HepG2 (cell line): Measurements from ENCODE around the gene PTPN2. TPM values are rescaled to one million over a fixed set of nuclear protein-coding genes. Genes with fewer than 3 reads are reported as not detected.

ENCODE experiments used
- ATAC-seq: fragments of 200-7000 bp; cut with Tn5 transposase; 3 replicates; pipeline ENCODE4 v1.9.1; 2020; ENCODE audit warnings: mild to moderate bottlenecking, moderate library complexity
- BruUV-seq: library from RNA; stranded (reverse); fragments of 400-500 nt; replicated peaks from 2 replicates; lab custom pipeline; 2021; lab: Mats Ljungman, UMichigan
- CTCF ChIA-PET: fragments of 300-600 bp; formaldehyde crosslinking; extraction: SDS; loops from one replicate; lab custom pipeline; 2021; ENCODE audit warnings: low total read pairs, inconsistent platforms, low intra/inter-chr PET ratio; lab: Yijun Ruan, JAX
- POLR2A ChIA-PET: fragments of 350-600 bp; sonication (Branson Sonifier 250); formaldehyde crosslinking; loops from one replicate; lab custom pipeline; 2020; ENCODE audit warnings: antibody characterized with exemption, inconsistent platforms; lab: Yijun Ruan, JAX
- DNase-seq: peaks from one replicate; pipeline ENCODE4 v3.0.0-alpha.2; 2015; ENCODE audit warnings: low spot score
- FAIRE-seq: peaks from 3 replicates; lab custom pipeline; 2011; peaks lifted over from hg19 to GRCh38; lab: Jason Lieb, UNC
- H2AFZ ChIP-seq: one replicate; pipeline ENCODE4 v1.6.1; 2011; ENCODE audit warnings: low read length, inconsistent platforms
- H3K27ac ChIP-seq: fragments of 300-600 bp; 3 replicates; pipeline ENCODE4 v1.8.0; 2011; ENCODE audit warnings: mixed run types, mild to moderate bottlenecking, mixed read lengths, low read length, inconsistent platforms; ENCODE audit not compliant: insufficient read depth; ENCODE audit errors: extremely low read length
- H3K27me3 ChIP-seq, 2 experiments: fragments of 200-600 bp in 1 of 2; 2 replicates in 1 of 2; 3 replicates in 1 of 2; pipeline versions ENCODE4 v1.6.0 to v1.8.0; 2011; ENCODE audit warnings: low read length in 2 of 2, mild to moderate bottlenecking in 2 of 2, moderate library complexity in 2 of 2, inconsistent platforms in 1 of 2; ENCODE audit not compliant: insufficient read depth in 2 of 2, control insufficient read depth in 1 of 2
- H3K36me3 ChIP-seq, 2 experiments: fragments of 200-600 bp in 1 of 2; replicated peaks in 1 of 2; 2 replicates in 1 of 2; 3 replicates in 1 of 2; pipeline versions ENCODE4 v1.5.1 to v1.8.0; 2011; ENCODE audit warnings: low read length in 2 of 2, inconsistent platforms in 1 of 2; ENCODE audit not compliant: insufficient read depth in 2 of 2, control insufficient read depth in 1 of 2
- H3K4me1 ChIP-seq: 2 replicates; pipeline ENCODE4 v1.5.1; 2012; ENCODE audit warnings: low read length, inconsistent platforms; ENCODE audit not compliant: insufficient read depth
- H3K4me2 ChIP-seq: 2 replicates; pipeline ENCODE4 v1.6.0; 2011; ENCODE audit warnings: low read depth, low read length, inconsistent platforms
- H3K4me3 ChIP-seq, 3 experiments: fragments of 200-600 bp in 1 of 3; sonication (generic), shearing (Covaris generic) in 1 of 3; replicated peaks in 1 of 3; 2 replicates each; pipeline ENCODE4 v1.5.1; 2011 to 2016; ENCODE audit warnings: low read length in 3 of 3, inconsistent platforms in 2 of 3, low read depth in 2 of 3, mild to moderate bottlenecking in 2 of 3, control low read depth in 1 of 3, mixed read lengths in 1 of 3; ENCODE audit not compliant: insufficient read depth in 1 of 3
- H3K79me2 ChIP-seq: one replicate; pipeline ENCODE4 v1.6.1; 2011; ENCODE audit warnings: low read length, inconsistent platforms; ENCODE audit not compliant: insufficient read depth
- H3K9ac ChIP-seq: 2 replicates; pipeline ENCODE4 v1.6.0; 2011; ENCODE audit warnings: mild to moderate bottlenecking, low read depth, low read length, inconsistent platforms; ENCODE audit not compliant: insufficient read depth
- H3K9me3 ChIP-seq: 2 replicates; pipeline ENCODE4 v1.5.1; 2012; ENCODE audit warnings: mild to moderate bottlenecking, low read length
- H4K20me1 ChIP-seq: 2 replicates; pipeline ENCODE4 v1.6.0; 2011; ENCODE audit warnings: inconsistent platforms, mild to moderate bottlenecking, low read length, moderate library complexity; ENCODE audit not compliant: insufficient read depth
- FOXP1 ChIP-seq, 2 experiments: fragments of 450-650 bp in 1 of 2; IDR thresholded peaks; 2 replicates each; pipeline ENCODE4 v1.6.1; 2017 to 2018; ENCODE audit warnings: antibody characterized with exemption in 1 of 2
- HOXA5 ChIP-seq: sonication (generic); formaldehyde crosslinking; IDR thresholded peaks from 2 replicates; pipeline ENCODE4 v1.4.0; 2020; ENCODE audit warnings: missing genetic modification reagents
- IRX3 ChIP-seq: sonication (generic); formaldehyde crosslinking; IDR thresholded peaks from 2 replicates; pipeline ENCODE4 v1.8.1; 2023; ENCODE audit warnings: mild to moderate bottlenecking, low read depth, missing genetic modification reagents, borderline replicate concordance
- ZBTB34 ChIP-seq: sonication (generic); formaldehyde crosslinking; IDR thresholded peaks from 2 replicates; pipeline ENCODE4 v1.8.0; 2022; ENCODE audit warnings: mild to moderate bottlenecking, missing genetic modification reagents
- ZBTB43 ChIP-seq: sonication (generic); formaldehyde crosslinking; conservative IDR thresholded peaks from 2 replicates; pipeline ENCODE4 v1.4.0; 2020; ENCODE audit warnings: missing genetic modification reagents
- ZFY ChIP-seq: sonication (generic); formaldehyde crosslinking; IDR thresholded peaks from 2 replicates; pipeline ENCODE4 v1.4.0; 2020; ENCODE audit warnings: missing genetic modification reagents
- ZNF329 ChIP-seq: sonication (generic); formaldehyde crosslinking; IDR thresholded peaks from 2 replicates; pipeline ENCODE4 v1.9.0; 2021; ENCODE audit warnings: low read depth, mild to moderate bottlenecking, missing genetic modification reagents
- ZNF333 ChIP-seq: sonication (generic); formaldehyde crosslinking; IDR thresholded peaks from 2 replicates; pipeline ENCODE4 v1.4.0; 2020; ENCODE audit warnings: mild to moderate bottlenecking, missing genetic modification reagents, borderline replicate concordance
- ZNF703 ChIP-seq: sonication (generic); formaldehyde crosslinking; IDR thresholded peaks from 2 replicates; pipeline ENCODE4 v1.5.1; 2020; ENCODE audit warnings: missing genetic modification reagents, mild to moderate bottlenecking, moderate library complexity, borderline replicate concordance
- ZNF709 ChIP-seq: sonication (generic); formaldehyde crosslinking; IDR thresholded peaks from 2 replicates; pipeline ENCODE4 v1.5.0; 2020; ENCODE audit warnings: mild to moderate bottlenecking, missing genetic modification reagents
- ZNF768 ChIP-seq: sonication (generic); formaldehyde crosslinking; IDR thresholded peaks from 2 replicates; pipeline ENCODE4 v1.4.0; 2020; ENCODE audit warnings: missing genetic modification reagents
- WGBS: methylation state at CpG from one replicate; pipeline ENCODE4 v1.1.6; 2017; ENCODE audit warnings: low lambda C conversion rate; 5-methylcytosine and 5-hydroxymethylcytosine counted together
- in situ Hi-C: cut with HindIII; loops from 2 replicates; pipeline ENCODE4 v1.10.0; 2017; ENCODE audit warnings: low pct_unique_long_range_greater_than_20kb; ENCODE audit not compliant: extremely low pct_ligation_motif_present
- intact Hi-C: fragments of 100-400 bp; cut with micrococcal nuclease; formaldehyde crosslinking; loops from one replicate; pipeline ENCODE4 v1.10.0; 2022; ENCODE audit not compliant: unreplicated experiment
- polyA plus RNA-seq, 8 experiments: library from polyadenylated mRNA; depleted of rRNA in 3 of 8; stranded (reverse) in 7 of 8; unstranded in 1 of 8; fragments of >200 nt; fragmentation: Illumina TruSeq in 4 of 8; extraction: Trizol in 4 of 8; gene quantifications; 2 replicates each; pipeline versions ENCODE4 v1.2.1 to v1.2.3, GENCODE V29; 2011 to 2016; ENCODE audit warnings: low read depth in 4 of 8, missing spikeins in 1 of 8, mixed read lengths in 1 of 8; ENCODE audit not compliant: insufficient read depth in 1 of 8
- total RNA-seq, 5 experiments: library from RNA; depleted of rRNA; stranded (reverse); fragments of >200 nt; fragmentation: Illumina TruSeq; extraction: Trizol; gene quantifications; 2 replicates each; pipeline ENCODE4 v1.2.3, GENCODE V29; 2016; ENCODE audit warnings: low read depth in 1 of 5
- TF ChIP-seq, protein P1 (sequence below): IDR thresholded peaks from 2 replicates; pipeline ENCODE4 v1.6.1; 2016; ENCODE audit warnings: mild to moderate bottlenecking

The PTPN2 gene
- total and polyA plus RNA-seq, 2 of the 13 experiments (the other 11 are each of a cell fraction or from before 2014, with no cell fraction given), result 24.9 to 41.5 TPM

- intact Hi-C loops (no loop called here), in situ Hi-C loops (no loop called here)
- Histone ChIP-seq H3K79me2 (no peaks in the 10 kb centered on the region), H4K20me1 (no peaks in the 10 kb centered on the region), H2AFZ (no peak overlapping the region), H3K27me3 (no peaks in the 10 kb centered on the region), H3K4me1 (no peaks in the 10 kb centered on the region), H3K4me3 (no peak overlapping the region), H3K4me2 (no peak overlapping the region), H3K36me3 (peaks cover 2 to 12% of the 10 kb centered on the region in 2 experiments; a peak in 1 of 5 replicates), H3K9ac (no peak overlapping the region), H3K27ac (no peak overlapping the region), H3K9me3 (no peaks in the 10 kb centered on the region)
- ChIA-PET POLR2A (no interaction called here), CTCF (no interaction called here)
- ATAC-seq, result no peak
- 99% methylated on average over 5 of the region's 5 CpGs for WGBS
- BruUV-seq, result no TSS peak
- TF ChIP-seq FOXP1 (IDR thresholded peaks at IDR 0.05) (no peak), FOXP1 (CRISPR knock-in tag; IDR thresholded peaks at IDR 0.05) (no peak), HOXA5 (CRISPR knock-in tag) (no peak), ZNF703 (CRISPR knock-in tag) (no peak), ZNF709 (no peak), IRX3 (no peak), ZNF329 (CRISPR knock-in tag) (no peak), ZNF768 (no peak), ZNF333 (CRISPR knock-in tag) (no peak), ZBTB43 (CRISPR knock-in tag) (no peak), ZBTB34 (CRISPR knock-in tag) (no peak), ZFY (no peak)
- TF ChIP-seq, protein P1, sequence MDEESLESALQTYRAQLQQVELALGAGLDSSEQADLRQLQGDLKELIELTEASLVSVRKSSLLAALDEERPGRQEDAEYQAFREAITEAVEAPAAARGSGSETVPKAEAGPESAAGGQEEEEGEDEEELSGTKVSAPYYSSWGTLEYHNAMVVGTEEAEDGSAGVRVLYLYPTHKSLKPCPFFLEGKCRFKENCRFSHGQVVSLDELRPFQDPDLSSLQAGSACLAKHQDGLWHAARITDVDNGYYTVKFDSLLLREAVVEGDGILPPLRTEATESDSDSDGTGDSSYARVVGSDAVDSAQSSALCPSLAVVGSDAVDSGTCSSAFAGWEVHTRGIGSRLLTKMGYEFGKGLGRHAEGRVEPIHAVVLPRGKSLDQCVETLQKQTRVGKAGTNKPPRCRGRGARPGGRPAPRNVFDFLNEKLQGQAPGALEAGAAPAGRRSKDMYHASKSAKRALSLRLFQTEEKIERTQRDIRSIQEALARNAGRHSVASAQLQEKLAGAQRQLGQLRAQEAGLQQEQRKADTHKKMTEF (CRISPR knock-in tag), result no peak
- no peak for DNase-seq
- FAIRE-seq, result no peak
Observed at GRCh38 chr18:12791610-12792009, 92.4 kb downstream of the PTPN2 start.
